ENCODE results near the gene RAPGEF4. TPM values are rescaled to one million over a fixed set of nuclear protein-coding genes. Genes with fewer than 3 reads are reported as not detected.

The RAPGEF4 gene
- total and polyA plus RNA-seq, 4 donors, result 6.4 to 33.5 (median 8.6) TPM

GRCh38 chr2:172997031-172997430, 261.4 kb downstream of the RAPGEF4 start:
- no peak for ATAC-seq (ENCODE audit: insufficient read depth, low FRiP score)
- no peak for DNase-seq
- Histone ChIP-seq H3K4me3 (no peak overlapping the region), H3K4me1 (ENCODE audit: control insufficient read depth in 5 of 5, insufficient read depth in 5 of 5, low read length in 5 of 5) (peaks cover 0 to 4% (median 2%) of the 10 kb centered on the region in 5 donors), H3K9ac (ENCODE audit: insufficient read depth in 1 of 2, low read length in 2 of 2) (no peak overlapping the region), H3K27ac (ENCODE audit: low read depth in 1 of 2, low read length in 1 of 2) (no peak overlapping the region), H3K9me3 (ENCODE audit: control insufficient read depth in 4 of 4, insufficient read depth in 3 of 4, low read length in 3 of 4) (no peaks in the 10 kb centered on the region), H3K27me3 (ENCODE audit: control insufficient read depth in 3 of 3, insufficient read depth in 3 of 3, low read length in 2 of 3) (no peaks in the 10 kb centered on the region), H3K36me3 (ENCODE audit: control insufficient read depth in 4 of 4, insufficient read depth in 4 of 4, low read length in 4 of 4) (peaks cover 0 to 5% (median 0%) of the 10 kb centered on the region in 4 donors)
- TF ChIP-seq, protein P1, sequence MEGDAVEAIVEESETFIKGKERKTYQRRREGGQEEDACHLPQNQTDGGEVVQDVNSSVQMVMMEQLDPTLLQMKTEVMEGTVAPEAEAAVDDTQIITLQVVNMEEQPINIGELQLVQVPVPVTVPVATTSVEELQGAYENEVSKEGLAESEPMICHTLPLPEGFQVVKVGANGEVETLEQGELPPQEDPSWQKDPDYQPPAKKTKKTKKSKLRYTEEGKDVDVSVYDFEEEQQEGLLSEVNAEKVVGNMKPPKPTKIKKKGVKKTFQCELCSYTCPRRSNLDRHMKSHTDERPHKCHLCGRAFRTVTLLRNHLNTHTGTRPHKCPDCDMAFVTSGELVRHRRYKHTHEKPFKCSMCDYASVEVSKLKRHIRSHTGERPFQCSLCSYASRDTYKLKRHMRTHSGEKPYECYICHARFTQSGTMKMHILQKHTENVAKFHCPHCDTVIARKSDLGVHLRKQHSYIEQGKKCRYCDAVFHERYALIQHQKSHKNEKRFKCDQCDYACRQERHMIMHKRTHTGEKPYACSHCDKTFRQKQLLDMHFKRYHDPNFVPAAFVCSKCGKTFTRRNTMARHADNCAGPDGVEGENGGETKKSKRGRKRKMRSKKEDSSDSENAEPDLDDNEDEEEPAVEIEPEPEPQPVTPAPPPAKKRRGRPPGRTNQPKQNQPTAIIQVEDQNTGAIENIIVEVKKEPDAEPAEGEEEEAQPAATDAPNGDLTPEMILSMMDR (IDR thresholded peaks at IDR 0.05; ENCODE audit: control extremely low read depth, extremely low read depth), result no peak
- 95 to 96% methylated on average over 2 of the region's 2 CpGs for WGBS, 2 donors

DNA sequence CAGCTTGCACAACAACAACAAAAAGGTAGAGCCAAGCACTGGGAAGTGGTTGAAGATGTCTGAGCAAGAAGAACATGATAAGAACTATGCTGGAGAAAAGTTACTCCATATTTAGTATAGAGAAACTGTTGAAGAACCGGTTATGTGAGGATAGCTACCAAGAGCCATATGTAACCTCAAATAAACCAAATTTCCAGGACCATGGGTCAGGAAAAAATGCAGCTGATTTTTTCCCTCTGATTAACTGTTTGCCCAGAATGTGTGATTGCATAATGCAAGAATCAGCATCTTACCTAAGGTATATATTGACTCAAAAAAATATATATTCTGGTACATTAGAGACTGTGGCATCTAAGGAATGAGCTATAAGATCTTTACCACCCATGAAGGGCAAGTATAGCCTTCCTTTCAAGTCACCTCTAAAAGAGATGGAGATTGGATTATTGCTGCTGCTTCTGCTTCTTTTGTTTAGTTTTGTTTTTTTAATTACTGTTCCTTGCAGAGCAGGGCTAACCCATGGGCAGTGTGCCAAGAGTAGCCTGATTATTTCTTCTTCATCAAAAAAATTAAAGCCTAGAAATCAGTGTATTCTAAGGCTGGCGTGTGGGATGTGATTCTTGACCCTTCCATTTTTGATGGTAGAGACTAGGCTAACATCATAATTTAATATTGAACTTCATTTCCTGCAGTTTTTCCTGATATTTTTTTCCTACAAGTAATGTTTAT, 263.1 kb downstream of the RAPGEF4 start:
- H3K4me1 ChIP-seq (ENCODE audit: control insufficient read depth in 5 of 5, insufficient read depth in 5 of 5, low read length in 5 of 5), result peaks cover 0 to 17% (median 2%) of the 10 kb centered on the region in 5 donors
- H3K27ac ChIP-seq (ENCODE audit: low read depth in 1 of 2, low read length in 1 of 2), result no peak overlapping the region
- ATAC-seq (ENCODE audit: insufficient read depth, low FRiP score) (no peak), DNase-seq (peak in 2 of 3 donors; percentile 25 to 64)
- peaks cover 0 to 5% (median 0%) of the 10 kb centered on the region in 4 donors for H3K36me3 ChIP-seq (ENCODE audit: control insufficient read depth in 4 of 4, insufficient read depth in 4 of 4, low read length in 4 of 4)
- H3K4me3 ChIP-seq, result no peak overlapping the region
- H3K9ac ChIP-seq (ENCODE audit: insufficient read depth in 1 of 2, low read length in 2 of 2), result no peak overlapping the region
- 78 to 90% methylated on average over 2 of the region's 2 CpGs for WGBS, 2 donors
- no peaks in the 10 kb centered on the region for H3K9me3 ChIP-seq (ENCODE audit: control insufficient read depth in 4 of 4, insufficient read depth in 3 of 4, low read length in 3 of 4)
- H3K27me3 ChIP-seq (ENCODE audit: control insufficient read depth in 3 of 3, insufficient read depth in 3 of 3, low read length in 2 of 3), result no peaks in the 10 kb centered on the region
- TF ChIP-seq, protein P1 (IDR thresholded peaks at IDR 0.05; ENCODE audit: control extremely low read depth, extremely low read depth), result no peak

DNA sequence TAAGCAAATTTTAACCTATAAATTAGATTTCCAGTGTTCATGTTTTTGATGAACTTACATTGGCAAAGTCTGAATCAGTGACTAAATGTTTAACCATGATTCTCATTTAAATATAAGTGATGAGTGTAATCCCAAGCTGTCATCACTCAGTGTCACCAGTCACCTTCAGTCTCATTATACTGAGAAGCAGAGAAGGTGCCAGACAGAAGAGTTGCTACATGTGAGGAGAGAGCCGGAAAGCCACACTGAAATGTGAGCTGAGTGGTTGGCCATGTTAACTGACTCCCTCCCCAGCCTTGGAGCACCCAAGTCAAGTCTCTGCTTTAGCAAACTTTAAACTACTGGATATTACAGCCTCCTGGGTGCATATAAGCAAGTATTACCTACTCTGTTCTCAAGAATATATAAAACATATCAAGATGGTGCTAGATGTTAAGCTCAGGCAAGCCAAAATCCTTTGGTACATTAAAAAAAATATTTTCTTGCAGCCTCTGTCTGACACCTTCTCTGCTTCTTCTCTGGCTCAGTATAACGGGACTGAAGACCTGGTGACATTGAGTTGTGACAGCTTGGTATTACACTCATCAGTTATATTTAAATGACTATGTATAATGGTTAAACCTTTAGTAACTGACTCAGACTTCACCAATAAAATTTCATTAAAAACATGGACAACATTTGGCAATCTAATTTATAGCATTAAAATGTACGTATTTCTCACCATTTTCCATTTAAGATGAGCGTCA, 264.2 kb downstream of the RAPGEF4 start:
- H3K36me3 ChIP-seq (ENCODE audit: control insufficient read depth in 4 of 4, insufficient read depth in 4 of 4, low read length in 4 of 4), result peaks cover 0 to 5% (median 0%) of the 10 kb centered on the region in 4 donors
- TF ChIP-seq, protein P1 (IDR thresholded peaks at IDR 0.05; ENCODE audit: control extremely low read depth, extremely low read depth), result no peak
- no peak for DNase-seq
- no peaks in the 10 kb centered on the region for H3K9me3 ChIP-seq (ENCODE audit: control insufficient read depth in 4 of 4, insufficient read depth in 3 of 4, low read length in 3 of 4)
- ATAC-seq (ENCODE audit: insufficient read depth, low FRiP score), result no peak
- 87% methylated on average over 4 of the region's 4 CpGs for WGBS, 2 donors
- H3K27me3 ChIP-seq (ENCODE audit: control insufficient read depth in 3 of 3, insufficient read depth in 3 of 3, low read length in 2 of 3), result no peaks in the 10 kb centered on the region
- H3K9ac ChIP-seq (ENCODE audit: insufficient read depth in 1 of 2, low read length in 2 of 2), result no peak overlapping the region
- H3K4me1 ChIP-seq (ENCODE audit: control insufficient read depth in 5 of 5, insufficient read depth in 5 of 5, low read length in 5 of 5), result peaks cover 0 to 17% (median 2%) of the 10 kb centered on the region in 5 donors
- no peak overlapping the region for H3K4me3 ChIP-seq
- peak overlapping the region in 1 of 2 donors; percentile 13 for H3K27ac ChIP-seq (ENCODE audit: low read depth in 1 of 2, low read length in 1 of 2)
